ENCODE measurements around the gene SPOCK1. TPM values are rescaled to one million over a fixed set of nuclear protein-coding genes. Genes with fewer than 3 reads are reported as not detected.

SPOCK1 gene
- total RNA-seq, 1 experiment from 2014 or later = 10.9 TPM

DNA sequence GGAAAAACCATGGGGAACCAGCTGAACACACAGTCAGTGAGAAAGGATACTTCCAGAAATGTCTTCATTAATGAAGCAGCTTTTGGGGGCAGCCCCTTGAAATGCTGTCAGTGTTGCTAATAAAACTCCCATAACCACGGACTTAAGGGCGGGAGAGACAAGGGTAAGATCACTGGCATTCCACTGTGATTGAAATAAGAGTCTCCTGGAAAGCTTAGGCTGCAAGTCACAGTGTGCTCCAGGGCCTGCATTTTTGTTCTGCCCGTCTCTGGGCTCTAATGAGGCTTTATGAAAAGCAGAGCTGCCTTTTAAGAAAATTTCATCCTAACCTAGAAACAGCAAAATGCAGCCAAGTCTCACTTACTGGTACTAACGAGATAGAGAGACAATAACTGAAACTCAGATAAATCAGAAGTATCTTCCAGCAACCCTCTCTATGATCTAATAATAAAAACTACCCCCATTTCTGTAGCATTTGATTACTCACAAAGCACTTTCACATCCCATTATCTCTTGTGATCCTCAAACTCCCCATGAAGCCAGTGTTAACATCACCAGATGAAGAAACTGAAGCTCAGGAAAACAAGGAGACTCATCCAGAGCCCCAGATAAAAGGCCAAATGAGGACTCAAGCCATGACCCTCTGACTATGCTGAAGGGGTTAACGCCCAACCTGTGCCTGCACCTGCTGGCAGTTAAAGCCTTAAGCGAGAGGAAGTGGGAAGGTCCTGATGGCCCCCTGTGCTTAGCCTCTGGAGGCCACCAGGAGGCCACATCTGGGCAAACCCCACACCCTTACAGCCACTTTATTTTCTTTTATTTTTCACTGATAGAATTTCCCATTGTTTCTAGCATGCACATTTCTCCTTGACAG lies 37.5 kb downstream of the SPOCK1 start:
- H2BK5ac ChIP-seq (ENCODE audit: insufficient read length, low read length) = no peak overlapping the region
- Mint-ChIP-seq H3K36me3 (ENCODE audit: insufficient read depth in 1 of 3, low read depth in 3 of 3) (no peaks in the 10 kb centered on the region), H3K27me3 (ENCODE audit: low read depth) (peaks cover 5% of the 10 kb centered on the region), H3K27ac (no peak overlapping the region), H3K4me1 (peaks cover 4 to 6% of the 10 kb centered on the region in 2 experiments), H3K9me3 (no peaks in the 10 kb centered on the region), H3K4me3 (no peak overlapping the region)
- no peaks in the 10 kb centered on the region for H4K20me1 ChIP-seq (ENCODE audit: control insufficient read depth, insufficient read depth, insufficient read length)
- no peaks in the 10 kb centered on the region for H3K9me3 ChIP-seq (ENCODE audit: control insufficient read depth, low read depth, low read length)
- H3K56ac ChIP-seq (ENCODE audit: insufficient read length, low read depth, low read length) = no peak overlapping the region
- no CpG with 5 or more reads among the region's 6 CpGs for WGBS (ENCODE audit: extremely low coverage, insufficient read length, low lambda C conversion rate)
- no peak overlapping the region for H3K27ac ChIP-seq (ENCODE audit: insufficient read length, low read depth, low read length)
- H2BK15ac ChIP-seq (ENCODE audit: low read depth, low read length) = no peak overlapping the region
- no peak overlapping the region for H2AFZ ChIP-seq (ENCODE audit: low read length)
- H3K14ac ChIP-seq (ENCODE audit: insufficient read depth, low read length) = no peak overlapping the region
- H3K79me1 ChIP-seq (ENCODE audit: insufficient read depth, low read depth, low read length, poor library complexity, severe bottlenecking) = no peaks in the 10 kb centered on the region
- no peak overlapping the region for H3K9ac ChIP-seq (ENCODE audit: extremely low read depth, insufficient read length, low read length)
- H3T11ph ChIP-seq (ENCODE audit: low read length) = no peak overlapping the region
- H3K4me2 ChIP-seq (ENCODE audit: insufficient read depth, insufficient read length, low read length) = no peak overlapping the region
- H3K23me2 ChIP-seq (ENCODE audit: insufficient read length, low read depth, low read length, poor library complexity, severe bottlenecking) = no peaks in the 10 kb centered on the region
- H3K18ac ChIP-seq (ENCODE audit: insufficient read length, low read depth, low read length) = no peak overlapping the region
- no peaks in the 10 kb centered on the region; the same call in 1 of the 2 replicates for H3K27me3 ChIP-seq (ENCODE audit: insufficient read depth, low read length)
- H3K23ac ChIP-seq (ENCODE audit: insufficient read length, low read depth, low read length) = no peak overlapping the region
- no peak overlapping the region for H2BK120ac ChIP-seq (ENCODE audit: low read depth, low read length, poor library complexity, severe bottlenecking)
- no peak overlapping the region for H4K8ac ChIP-seq (replicated peaks; ENCODE audit: insufficient read length, low read depth, low read length)
- H3K4me1 ChIP-seq (ENCODE audit: insufficient read depth, low read length) = no peaks in the 10 kb centered on the region
- TF ChIP-seq, protein P1, sequence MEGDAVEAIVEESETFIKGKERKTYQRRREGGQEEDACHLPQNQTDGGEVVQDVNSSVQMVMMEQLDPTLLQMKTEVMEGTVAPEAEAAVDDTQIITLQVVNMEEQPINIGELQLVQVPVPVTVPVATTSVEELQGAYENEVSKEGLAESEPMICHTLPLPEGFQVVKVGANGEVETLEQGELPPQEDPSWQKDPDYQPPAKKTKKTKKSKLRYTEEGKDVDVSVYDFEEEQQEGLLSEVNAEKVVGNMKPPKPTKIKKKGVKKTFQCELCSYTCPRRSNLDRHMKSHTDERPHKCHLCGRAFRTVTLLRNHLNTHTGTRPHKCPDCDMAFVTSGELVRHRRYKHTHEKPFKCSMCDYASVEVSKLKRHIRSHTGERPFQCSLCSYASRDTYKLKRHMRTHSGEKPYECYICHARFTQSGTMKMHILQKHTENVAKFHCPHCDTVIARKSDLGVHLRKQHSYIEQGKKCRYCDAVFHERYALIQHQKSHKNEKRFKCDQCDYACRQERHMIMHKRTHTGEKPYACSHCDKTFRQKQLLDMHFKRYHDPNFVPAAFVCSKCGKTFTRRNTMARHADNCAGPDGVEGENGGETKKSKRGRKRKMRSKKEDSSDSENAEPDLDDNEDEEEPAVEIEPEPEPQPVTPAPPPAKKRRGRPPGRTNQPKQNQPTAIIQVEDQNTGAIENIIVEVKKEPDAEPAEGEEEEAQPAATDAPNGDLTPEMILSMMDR (conservative IDR thresholded peaks at IDR 0.05) = peak; percentile 64
- H4K5ac ChIP-seq (ENCODE audit: insufficient read length, low read depth, low read length) = no peak overlapping the region
- peak; percentile 61 for DNase-seq
- H2BK12ac ChIP-seq (ENCODE audit: insufficient read length, low read depth, low read length) = no peak overlapping the region
- no peak overlapping the region for H2AK5ac ChIP-seq (ENCODE audit: insufficient read length, low read length)
- no peaks in the 10 kb centered on the region for H3K79me2 ChIP-seq (ENCODE audit: insufficient read depth, low read length)
- no peak overlapping the region for H2BK20ac ChIP-seq (ENCODE audit: low read depth, low read length, poor library complexity, severe bottlenecking)
- no peak overlapping the region for H4K91ac ChIP-seq (ENCODE audit: insufficient read length, low read depth, low read length)
- no peak overlapping the region for H3K4ac ChIP-seq (ENCODE audit: low read depth, low read length)

Data from H9 (cell line).